ENCODE measurements around the gene FAM217B. TPM values are rescaled to one million over a fixed set of nuclear protein-coding genes. Genes with fewer than 3 reads are reported as not detected.
A peak's percentile ranks its signal among the peaks of the same experiment; 100 is the strongest.

FAM217B gene
- 4.6 and 8.4 TPM in 2 replicates for total RNA-seq

- DNase-seq (ENCODE audit: extremely low read depth, low read depth, low spot score), result peak; percentile 55
Measured at GRCh38 chr20:59940129-59940955, at the start of gene FAM217B, which contains the start of gene PPP1R3D. TSS of gene FAM217B (plus strand) at chr20:59940389. CDS start at chr20:59943944, 3,555 bp downstream. TSS of gene PPP1R3D (minus strand) at chr20:59940305. CDS start at chr20:59939931, 374 bp downstream.

- DNase-seq (ENCODE audit: extremely low read depth, low read depth, low spot score), result no peak
Measured at GRCh38 chr20:59891581-59891980, 48.6 kb upstream of the FAM217B start.

- DNase-seq (ENCODE audit: extremely low read depth, low read depth, low spot score), result no peak
Measured at GRCh38 chr20:59895908-59896307, 44.3 kb upstream of the FAM217B start.

- no peak for DNase-seq (ENCODE audit: extremely low read depth, low read depth, low spot score)
Measured at GRCh38 chr20:59902470-59902869, 37.7 kb upstream of the FAM217B start.

GRCh38 chr20:59903621-59904020, 36.6 kb upstream of the FAM217B start:
- DNase-seq (ENCODE audit: extremely low read depth, low read depth, low spot score), result no peak

GRCh38 chr20:59908855-59909254, 31.3 kb upstream of the FAM217B start:
- DNase-seq (ENCODE audit: extremely low read depth, low read depth, low spot score), result no peak

- DNase-seq (ENCODE audit: extremely low read depth, low read depth, low spot score), result no peak
Measured at GRCh38 chr20:59911041-59911440, 29.1 kb upstream of the FAM217B start.

GRCh38 chr20:59912609-59913008, 27.6 kb upstream of the FAM217B start:
- no peak for DNase-seq (ENCODE audit: extremely low read depth, low read depth, low spot score)

GRCh38 chr20:59920944-59921343, 19.2 kb upstream of the FAM217B start:
- DNase-seq (ENCODE audit: extremely low read depth, low read depth, low spot score), result no peak

- no peak for DNase-seq (ENCODE audit: extremely low read depth, low read depth, low spot score)
Measured at GRCh38 chr20:59923514-59923913, 16.7 kb upstream of the FAM217B start.

- DNase-seq (ENCODE audit: extremely low read depth, low read depth, low spot score), result no peak
Measured at GRCh38 chr20:59925359-59925758, 14.8 kb upstream of the FAM217B start.

GRCh38 chr20:59925899-59926298, 14.3 kb upstream of the FAM217B start:
- DNase-seq (ENCODE audit: extremely low read depth, low read depth, low spot score), result no peak

GRCh38 chr20:59931511-59932312, 8.5 kb upstream of the FAM217B start:
- no peak for DNase-seq (ENCODE audit: extremely low read depth, low read depth, low spot score)

GRCh38 chr20:59932616-59933295, 7.4 kb upstream of the FAM217B start:
- DNase-seq (ENCODE audit: extremely low read depth, low read depth, low spot score), result no peak

- DNase-seq (ENCODE audit: extremely low read depth, low read depth, low spot score), result no peak
Measured at GRCh38 chr20:59933296-59933848, 6.8 kb upstream of the FAM217B start, which contains the start of gene SYCP2. TSS of gene SYCP2 (minus strand) at chr20:59933637. CDS start at chr20:59922413, 11,224 bp downstream.

GRCh38 chr20:59933849-59934585, 6.2 kb upstream of the FAM217B start:
- no peak for DNase-seq (ENCODE audit: extremely low read depth, low read depth, low spot score)

- DNase-seq (ENCODE audit: extremely low read depth, low read depth, low spot score), result no peak
Measured at GRCh38 chr20:59935457-59936185, 4.6 kb upstream of the FAM217B start.

- no peak for DNase-seq (ENCODE audit: extremely low read depth, low read depth, low spot score)
Measured at GRCh38 chr20:59936409-59936808, 3.8 kb upstream of the FAM217B start.

GRCh38 chr20:59937150-59937549, 3.0 kb upstream of the FAM217B start:
- no peak for DNase-seq (ENCODE audit: extremely low read depth, low read depth, low spot score)
